GM21390 (cell line): Measurements from ENCODE around the gene RPS6KA2.
A peak's percentile ranks its signal among the peaks of the same experiment; 100 is the strongest.
"Not testable (repeated sequence)": the region's sequence is repeated elsewhere in the genome, so short reads cannot be mapped to it uniquely, and the experiment has no call there.

Experiments
- ATAC-seq: cut with Tn5 transposase; IDR thresholded peaks from one replicate; pipeline ENCODE4 v1.9.1; 2021; ENCODE audit not compliant: unreplicated experiment

The RPS6KA2 gene

GRCh38 chr6:166386111-166386510 is 240.9 kb downstream of the RPS6KA2 start:
- ATAC-seq = no peak

- ATAC-seq = peak; percentile 0
These were observed 243.2 kb downstream of the RPS6KA2 start for GRCh38 chr6:166383802-166384363.

- ATAC-seq = peak; percentile 86
These were observed 243.9 kb downstream of the RPS6KA2 start, which contains the start of gene MPC1 for GRCh38 chr6:166382933-166383801. MPC1 (minus strand) TSS chr6:166382940; CDS start chr6:166382876, 64 bp downstream.

GRCh38 chr6:166382500-166382932 is 244.5 kb downstream of the RPS6KA2 start:
- ATAC-seq = no peak

GRCh38 chr6:166381733-166382499 is 245.1 kb downstream of the RPS6KA2 start:
- ATAC-seq = peak; percentile 50

- ATAC-seq = no peak
These were observed 245.7 kb downstream of the RPS6KA2 start for GRCh38 chr6:166381381-166381732.

- ATAC-seq = no peak
These were observed 247.3 kb downstream of the RPS6KA2 start for GRCh38 chr6:166379800-166380199.

GRCh38 chr6:166379103-166379586 is 247.9 kb downstream of the RPS6KA2 start:
- ATAC-seq = no peak

- no peak for ATAC-seq
These were observed 249.3 kb downstream of the RPS6KA2 start for GRCh38 chr6:166377721-166378120.

GRCh38 chr6:166375013-166375412 is 252.0 kb downstream of the RPS6KA2 start:
- no peak for ATAC-seq

GRCh38 chr6:166370489-166370888 is 256.6 kb downstream of the RPS6KA2 start:
- ATAC-seq = no peak

- no peak for ATAC-seq
These were observed 257.3 kb downstream of the RPS6KA2 start for GRCh38 chr6:166369782-166370181.

GRCh38 chr6:166366921-166367320 is 260.1 kb downstream of the RPS6KA2 start:
- no peak for ATAC-seq

GRCh38 chr6:166365806-166366205 is 261.2 kb downstream of the RPS6KA2 start:
- no peak for ATAC-seq

- ATAC-seq = no peak
These were observed 261.8 kb downstream of the RPS6KA2 start for GRCh38 chr6:166365221-166365620.

GRCh38 chr6:166364456-166364855 is 262.6 kb downstream of the RPS6KA2 start:
- ATAC-seq = no peak

- not testable (repeated sequence) for ATAC-seq
These were observed 264.6 kb downstream of the RPS6KA2 start for GRCh38 chr6:166362427-166362826.

- ATAC-seq = no peak
These were observed 266.0 kb downstream of the RPS6KA2 start for GRCh38 chr6:166361077-166361429.

GRCh38 chr6:166360243-166361076 is 266.6 kb downstream of the RPS6KA2 start:
- no peak for ATAC-seq
